GM12801 (cell line): ENCODE results near the gene REXO1.

Experiments used
- CTCF ChIP-seq: IDR thresholded peaks from one replicate; pipeline ENCODE4 v1.5.1; 2011; ENCODE audit warnings: control low read depth; ENCODE audit not compliant: insufficient read length; ENCODE audit errors: extremely low read depth

REXO1 gene

GRCh38 chr19:1856698-1857603 is 8.7 kb upstream of the REXO1 start:
- no peak for TF ChIP-seq CTCF

GRCh38 chr19:1856345-1856697 is 8.0 kb upstream of the REXO1 start:
- TF ChIP-seq CTCF, result no peak

DNA sequence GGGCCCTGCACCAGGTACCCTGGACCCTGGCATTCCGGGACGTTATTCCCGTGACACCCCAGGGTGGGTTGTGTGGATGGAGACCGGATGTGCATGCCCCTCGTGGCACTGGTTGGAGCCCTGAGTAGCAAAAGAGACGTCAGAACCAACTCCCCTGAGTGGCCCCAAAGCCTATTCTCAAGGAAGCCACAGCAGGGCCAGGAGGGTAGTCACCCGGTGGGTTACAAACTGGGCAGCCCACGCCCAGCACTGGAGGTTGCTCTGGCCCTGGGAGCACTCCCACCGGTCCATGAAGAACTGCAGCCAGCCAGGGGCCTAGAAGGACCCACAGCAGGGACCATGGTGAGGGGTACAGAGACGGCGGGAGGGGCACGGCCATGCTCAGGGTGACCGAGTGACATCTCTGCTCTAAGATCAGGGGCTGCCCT is 7.6 kb upstream of the REXO1 start:
- no peak for TF ChIP-seq CTCF

DNA sequence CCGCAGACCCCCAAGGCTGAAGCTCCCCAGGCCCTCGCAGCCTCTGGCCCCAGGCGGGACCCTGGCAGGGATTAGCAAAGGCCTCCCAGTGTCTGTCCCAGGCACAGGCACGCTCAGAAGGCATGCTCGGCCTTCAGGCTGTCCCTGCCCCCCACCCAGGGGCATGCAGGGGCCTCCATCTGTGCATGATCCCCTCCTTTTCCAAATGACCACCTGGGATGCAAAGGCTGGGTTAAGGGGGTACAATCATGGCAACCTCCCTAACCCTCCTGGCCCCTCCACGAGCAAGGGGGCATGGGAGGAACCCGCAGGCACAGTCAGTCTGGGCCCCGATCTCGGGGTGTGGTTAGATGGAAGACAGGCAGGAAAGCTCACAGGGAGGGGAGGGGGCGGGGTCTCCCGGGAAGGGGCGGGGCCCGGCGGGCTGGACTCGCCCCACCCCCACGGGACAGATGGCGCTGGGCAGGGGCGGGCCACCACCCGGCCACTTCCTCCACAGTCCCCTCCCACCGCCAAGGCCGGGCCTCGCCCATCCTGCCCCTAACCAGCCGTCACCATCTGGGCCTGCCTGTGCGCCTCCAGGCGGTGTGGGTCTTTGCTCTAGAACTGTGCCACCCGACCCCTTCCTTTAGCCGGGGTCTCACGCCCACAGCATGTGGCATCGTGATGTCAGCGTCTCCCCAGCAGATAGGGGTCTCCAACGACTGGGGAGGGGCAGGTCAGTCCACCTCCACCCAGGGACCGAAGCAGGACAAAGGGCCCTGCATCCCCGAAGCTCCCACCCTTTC is 7.0 kb upstream of the REXO1 start:
- no peak for TF ChIP-seq CTCF

GRCh38 chr19:1854542-1855039 is 6.3 kb upstream of the REXO1 start:
- no peak for TF ChIP-seq CTCF

- no peak for TF ChIP-seq CTCF
These were observed 5.8 kb upstream of the REXO1 start for GRCh38 chr19:1854039-1854541.
